Keratinocyte (primary cell): ENCODE measurements around the gene AGPAT2. TPM values are rescaled to one million over a fixed set of nuclear protein-coding genes. Genes with fewer than 3 reads are reported as not detected.

Experiments
- DNase-seq: peaks from one replicate; pipeline ENCODE4 v3.0.0-alpha.2; 2011; ENCODE audit warnings: low read depth, missing footprints, low spot score
- FAIRE-seq: peaks from 2 replicates; lab custom pipeline; 2011; peaks lifted over from hg19 to GRCh38; lab: Jason Lieb, UNC
- H2AFZ ChIP-seq: 2 replicates; pipeline ENCODE4 v1.6.0; 2012; ENCODE audit warnings: low read length, control low read depth, inconsistent platforms; ENCODE audit not compliant: control insufficient read depth
- H3K27ac ChIP-seq: 2 replicates; pipeline ENCODE4 v1.5.1; 2011; ENCODE audit warnings: low read length; ENCODE audit not compliant: control insufficient read depth, insufficient read depth
- H3K27me3 ChIP-seq: 3 replicates; pipeline ENCODE4 v1.6.0; 2011; ENCODE audit warnings: low read length; ENCODE audit not compliant: control insufficient read depth, insufficient read depth; ENCODE audit errors: extremely low read depth
- H3K36me3 ChIP-seq, 2 experiments: 2 replicates in 1 of 2; 3 replicates in 1 of 2; pipeline ENCODE4 v1.5.1; 2011; ENCODE audit warnings: low read length in 2 of 2, mild to moderate bottlenecking in 1 of 2; ENCODE audit not compliant: control insufficient read depth in 2 of 2, insufficient read depth in 2 of 2; ENCODE audit errors: extremely low read depth in 1 of 2
- H3K4me1 ChIP-seq: 3 replicates; pipeline ENCODE4 v1.5.1; 2011; ENCODE audit warnings: low read length; ENCODE audit not compliant: control insufficient read depth, insufficient read depth; ENCODE audit errors: extremely low read depth
- H3K4me2 ChIP-seq: 3 replicates; pipeline ENCODE4 v1.6.0; 2011; ENCODE audit warnings: low read depth, low read length; ENCODE audit not compliant: control insufficient read depth, insufficient read depth; ENCODE audit errors: extremely low read depth
- H3K4me3 ChIP-seq, 3 experiments: fragments of 200-600 bp in 1 of 3; sonication (generic) in 1 of 3; 2 replicates in 2 of 3; 3 replicates in 1 of 3; pipeline ENCODE4 v1.5.1; 2011 to 2016; ENCODE audit warnings: low read length in 3 of 3, mild to moderate bottlenecking in 3 of 3, control low read depth in 2 of 3, inconsistent platforms in 1 of 3, low read depth in 1 of 3, mixed read lengths in 1 of 3, mixed run types in 1 of 3, moderate library complexity in 1 of 3; ENCODE audit not compliant: control insufficient read depth in 2 of 3, insufficient read depth in 2 of 3; ENCODE audit errors: extremely low read depth in 1 of 3
- H3K79me2 ChIP-seq: 2 replicates; pipeline ENCODE4 v1.6.0; 2012; ENCODE audit warnings: low read length; ENCODE audit not compliant: control insufficient read depth, insufficient read depth
- H3K9ac ChIP-seq: 3 replicates; pipeline ENCODE4 v1.6.0; 2011; ENCODE audit warnings: low read length; ENCODE audit not compliant: control insufficient read depth, insufficient read depth; ENCODE audit errors: extremely low read depth
- H3K9me1 ChIP-seq: 3 replicates; pipeline ENCODE4 v1.6.0; 2011; ENCODE audit warnings: low read length; ENCODE audit not compliant: control insufficient read depth, insufficient read depth; ENCODE audit errors: extremely low read depth
- H3K9me3 ChIP-seq: 2 replicates; pipeline ENCODE4 v1.5.1; 2012; ENCODE audit warnings: low read depth, low read length; ENCODE audit not compliant: control insufficient read depth
- H4K20me1 ChIP-seq: 3 replicates; pipeline ENCODE4 v1.6.0; 2011; ENCODE audit warnings: low read length; ENCODE audit not compliant: control insufficient read depth, insufficient read depth; ENCODE audit errors: extremely low read depth
- CTCF ChIP-seq, 3 experiments: IDR thresholded peaks in 1 of 3; conservative IDR thresholded peaks in 1 of 3; optimal IDR thresholded peaks in 1 of 3; 2 replicates in 2 of 3; 3 replicates in 1 of 3; pipeline versions ENCODE3 to v1.5.1; 2011; ENCODE audit warnings: low read length in 3 of 3, mild to moderate bottlenecking in 3 of 3, moderate library complexity in 2 of 3, control low read depth in 1 of 3, inconsistent platforms in 1 of 3; ENCODE audit not compliant: insufficient read depth in 2 of 3; ENCODE audit errors: extremely low read depth in 1 of 3
- EZH2 ChIP-seq: IDR thresholded peaks from one replicate; pipeline ENCODE4 v1.6.1; 2012; ENCODE audit warnings: inconsistent platforms, mild to moderate bottlenecking, low read length, moderate library complexity
- dilution Hi-C: fragments of 300-500 bp; cut with MboI; formaldehyde crosslinking; loops from one replicate; pipeline ENCODE4 v1.7.0; 2020; ENCODE audit warnings: low sequenced_read_pairs; ENCODE audit not compliant: extremely low pct_ligation_motif_present
- polyA plus RNA-seq, 5 experiments: library from polyadenylated mRNA; depleted of rRNA in 3 of 5; stranded (reverse) in 3 of 5; stranded (forward) in 1 of 5; unstranded in 1 of 5; fragments of >200 nt; gene quantifications; 1 replicate in 1 of 5; 2 replicates in 3 of 5; 3 replicates in 1 of 5; pipeline versions ENCODE4 v1.2.1 to v1.2.3, GENCODE V29; 2011 to 2012; ENCODE audit warnings: missing spikeins in 2 of 5, low read depth in 1 of 5, low replicate concordance in 1 of 5

AGPAT2 gene
- polyA plus RNA-seq, 1 donor (not counting 4 experiments of a cell fraction or from before 2014, with no cell fraction given): 26.5 TPM

GRCh38 chr9:136627703-136628102, 59.6 kb downstream of the AGPAT2 start:
- Histone ChIP-seq H3K4me1 (peaks cover 35% of the 10 kb centered on the region), H4K20me1 (no peaks in the 10 kb centered on the region), H3K79me2 (no peaks in the 10 kb centered on the region), H3K27me3 (peaks cover 7% of the 10 kb centered on the region), H3K4me2 (no peak overlapping the region), H3K9me1 (no peaks in the 10 kb centered on the region), H3K36me3 (no peaks in the 10 kb centered on the region), H3K9ac (peak overlapping the region; percentile 15), H3K9me3 (peaks cover 2% of the 10 kb centered on the region), H3K4me3 (no peak overlapping the region), H3K27ac (no peak overlapping the region), H2AFZ (no peak overlapping the region)
- FAIRE-seq: no peak
- no peak for DNase-seq
- dilution Hi-C loops: no loop called here
- no peak for TF ChIP-seq EZH2
- TF ChIP-seq CTCF (optimal IDR thresholded peaks at IDR 0.05 in 1 of 3, IDR thresholded peaks at IDR 0.05 in 1 of 3, conservative IDR thresholded peaks at IDR 0.05 in 1 of 3; ENCODE audit: extremely low read depth in 1 of 3, insufficient read depth in 2 of 3, low read length in 3 of 3): no peak

- Histone ChIP-seq H3K4me2 (peak overlapping the region; percentile 22), H3K27me3 (peaks cover 6% of the 10 kb centered on the region), H3K4me1 (peaks cover 42% of the 10 kb centered on the region), H4K20me1 (no peaks in the 10 kb centered on the region), H3K9ac (peak overlapping the region; percentile 15), H3K27ac (no peak overlapping the region), H3K4me3 (no peak overlapping the region), H3K9me1 (no peaks in the 10 kb centered on the region), H3K9me3 (peaks cover 2% of the 10 kb centered on the region), H3K36me3 (no peaks in the 10 kb centered on the region), H3K79me2 (no peaks in the 10 kb centered on the region), H2AFZ (peak overlapping the region; percentile 22)
- dilution Hi-C loops: no loop called here
- FAIRE-seq (peak; percentile 89), DNase-seq (no peak)
- TF ChIP-seq EZH2 (no peak), CTCF (optimal IDR thresholded peaks at IDR 0.05 in 1 of 3, IDR thresholded peaks at IDR 0.05 in 1 of 3, conservative IDR thresholded peaks at IDR 0.05 in 1 of 3; ENCODE audit: extremely low read depth in 1 of 3, insufficient read depth in 2 of 3, low read length in 3 of 3) (peak in 2 of 3 experiments; percentile 66 to 71)
Observed at GRCh38 chr9:136626740-136627642, 60.3 kb downstream of the AGPAT2 start.
